Endometrial microvascular endothelial cells (primary cell): Measurements from ENCODE around the gene POLR3E. TPM values are rescaled to one million over a fixed set of nuclear protein-coding genes. Genes with fewer than 3 reads are reported as not detected.
"Not testable (repeated sequence)": the region's sequence is repeated elsewhere in the genome, so short reads cannot be mapped to it uniquely, and the experiment has no call there.

Source experiments
- in situ Hi-C: cut with HindIII; loops from 2 replicates; pipeline ENCODE4 v1.10.0; 2017; ENCODE audit warnings: low sequenced_read_pairs, low pct_unique_long_range_greater_than_20kb; ENCODE audit errors: inconsistent ontology term
- total RNA-seq: library from RNA; depleted of rRNA; stranded (reverse); fragments of >200 nt; gene quantifications from one replicate; pipeline ENCODE4 v1.2.3, GENCODE V29; 2015; ENCODE audit errors: inconsistent ontology term

The POLR3E gene
- total RNA-seq, 1 donor from 2014 or later = 57.0 TPM

GRCh38 chr16:22285080-22285479 is 12.1 kb upstream of the POLR3E start:
- in situ Hi-C loops = no loop called here

- in situ Hi-C loops = no loop called here
Measured at GRCh38 chr16:22291020-22291419, 6.2 kb upstream of the POLR3E start.

GRCh38 chr16:22291860-22292318 is 5.3 kb upstream of the POLR3E start:
- in situ Hi-C loops = no loop called here

- in situ Hi-C loops = no loop called here
Measured at GRCh38 chr16:22292320-22292719, 4.9 kb upstream of the POLR3E start.

GRCh38 chr16:22293137-22294106 is 3.8 kb upstream of the POLR3E start:
- in situ Hi-C loops = no loop called here

- in situ Hi-C loops = no loop called here
Measured at GRCh38 chr16:22296225-22297113, 740 bp upstream of the POLR3E start.

GRCh38 chr16:22297871-22298733 is 893 bp downstream of the POLR3E start:
- in situ Hi-C loops = no loop called here

GRCh38 chr16:22299036-22299435 is 1.8 kb downstream of the POLR3E start:
- in situ Hi-C loops = no loop called here

- in situ Hi-C loops = no loop called here
Measured at GRCh38 chr16:22300427-22301071, 3.3 kb downstream of the POLR3E start.

- in situ Hi-C loops = not testable (repeated sequence)
Measured at GRCh38 chr16:22301423-22301822, 4.2 kb downstream of the POLR3E start.

- in situ Hi-C loops = no loop called here
Measured at GRCh38 chr16:22302776-22303363, 5.7 kb downstream of the POLR3E start.

- in situ Hi-C loops = no loop called here
Measured at GRCh38 chr16:22304411-22304810, 7.2 kb downstream of the POLR3E start.

- in situ Hi-C loops = no loop called here
Measured at GRCh38 chr16:22306788-22307187, 9.6 kb downstream of the POLR3E start.

- in situ Hi-C loops = no loop called here
Measured at GRCh38 chr16:22307838-22308237, 10.6 kb downstream of the POLR3E start.

GRCh38 chr16:22308824-22309520 is 11.8 kb downstream of the POLR3E start:
- in situ Hi-C loops = no loop called here

- in situ Hi-C loops = no loop called here
Measured at GRCh38 chr16:22311520-22311919, 14.3 kb downstream of the POLR3E start.
